AG08396 (cell line): ENCODE results near the gene ZNF423.

Experiments
- DNase-seq: peaks from one replicate; pipeline ENCODE4 v3.0.0; 2012; ENCODE audit warnings: low spot score, mixed read lengths

ZNF423 gene

DNA sequence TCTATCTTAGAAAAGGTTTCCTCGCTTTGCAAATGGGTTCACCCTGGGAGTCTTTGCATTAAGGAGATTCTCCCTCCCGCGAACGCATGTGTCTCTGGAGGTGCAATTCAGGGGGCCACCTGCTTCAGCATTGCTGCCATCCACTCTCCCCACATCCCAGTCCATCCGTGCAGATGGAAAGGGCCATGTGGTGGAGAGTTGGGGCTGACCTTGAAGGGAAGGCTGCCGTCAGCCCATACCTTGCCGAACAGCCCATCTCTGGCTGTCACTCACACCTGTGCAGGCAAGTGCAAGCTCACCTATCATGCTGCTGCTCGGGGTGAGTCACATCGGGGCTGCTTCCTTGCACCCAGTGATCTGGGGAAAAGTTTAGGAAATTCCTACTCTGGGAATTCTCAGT lies 106.1 kb downstream of the ZNF423 start:
- DNase-seq, result no peak

DNA sequence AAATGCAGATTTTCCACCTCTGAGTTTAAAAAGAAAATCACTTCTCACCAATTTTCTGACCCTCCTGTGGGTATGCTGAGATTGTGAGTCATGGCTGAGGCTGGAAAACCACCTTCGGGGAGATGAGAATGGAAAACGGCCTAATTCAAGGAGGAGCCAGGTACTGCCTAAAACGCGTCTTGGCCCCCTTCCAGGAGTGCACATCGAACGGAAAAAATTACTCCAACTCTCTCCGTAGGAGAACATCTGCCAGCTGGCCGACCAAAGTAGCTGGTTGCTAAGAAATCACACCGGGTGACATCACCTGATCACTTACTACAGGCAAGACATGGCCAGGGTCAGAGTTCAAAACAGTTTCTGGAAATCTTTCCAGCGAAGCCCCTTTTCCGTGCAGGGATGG lies 107.6 kb downstream of the ZNF423 start:
- no peak for DNase-seq

DNA sequence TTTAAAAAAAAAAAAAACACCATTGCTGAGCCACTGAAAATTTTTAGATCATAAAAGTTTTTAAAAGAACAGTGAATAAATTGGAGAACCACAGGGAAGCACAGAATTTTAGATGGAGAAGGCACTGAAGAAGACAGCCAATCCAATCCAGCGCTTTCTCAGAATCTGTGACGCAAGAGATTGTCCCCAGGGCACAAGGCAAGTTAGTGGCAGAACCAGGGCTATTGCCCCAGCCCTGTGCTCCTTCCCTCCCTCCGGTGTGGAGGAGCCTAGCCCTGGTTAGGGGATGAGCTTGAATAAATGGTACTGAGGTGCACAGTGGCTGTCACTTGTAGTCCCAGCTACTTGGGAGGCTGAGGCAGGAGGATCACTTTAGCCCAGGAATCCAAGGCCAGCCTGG lies 108.3 kb downstream of the ZNF423 start:
- DNase-seq, result no peak

DNA sequence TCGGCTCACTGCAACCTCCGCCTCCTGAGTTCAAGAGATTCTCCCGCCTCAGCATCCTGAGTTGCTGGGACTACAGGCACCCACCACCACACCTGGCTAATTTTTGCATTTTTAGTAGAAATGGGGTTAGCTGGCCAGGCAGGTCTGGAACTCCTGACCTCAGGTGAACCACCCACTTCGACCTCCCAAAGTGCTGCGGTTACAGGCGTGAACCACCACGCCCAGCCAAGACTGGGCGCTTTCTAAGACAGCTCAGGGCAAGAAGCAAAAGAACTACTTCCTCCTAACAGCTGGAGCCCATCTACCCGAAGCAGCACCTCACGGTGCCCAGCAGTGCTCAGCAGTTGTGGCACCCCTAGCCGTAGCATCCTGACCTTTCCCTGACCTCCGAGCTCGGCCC lies 109.4 kb downstream of the ZNF423 start:
- no peak for DNase-seq

DNA sequence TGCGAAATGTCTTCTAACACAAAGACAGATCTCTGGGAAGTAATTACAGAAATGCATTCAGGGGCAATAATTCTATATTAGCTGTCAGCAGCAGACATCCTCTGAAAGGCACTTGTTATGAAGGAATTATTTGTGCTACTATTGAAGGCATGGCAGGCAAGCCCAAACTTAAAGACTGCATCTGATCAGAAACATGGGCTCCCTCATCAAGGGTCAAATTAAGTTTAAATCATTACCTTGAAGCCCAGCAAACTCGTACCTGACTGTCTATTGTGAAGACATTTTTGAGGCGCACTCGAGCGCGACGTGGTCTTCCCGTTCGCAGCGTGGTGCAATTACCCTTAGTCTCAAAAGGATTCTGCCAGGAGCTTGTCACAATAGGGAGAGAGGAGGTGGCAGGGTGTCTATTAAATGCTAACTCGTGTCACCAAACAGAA lies 110.6 kb downstream of the ZNF423 start:
- no peak for DNase-seq

DNA sequence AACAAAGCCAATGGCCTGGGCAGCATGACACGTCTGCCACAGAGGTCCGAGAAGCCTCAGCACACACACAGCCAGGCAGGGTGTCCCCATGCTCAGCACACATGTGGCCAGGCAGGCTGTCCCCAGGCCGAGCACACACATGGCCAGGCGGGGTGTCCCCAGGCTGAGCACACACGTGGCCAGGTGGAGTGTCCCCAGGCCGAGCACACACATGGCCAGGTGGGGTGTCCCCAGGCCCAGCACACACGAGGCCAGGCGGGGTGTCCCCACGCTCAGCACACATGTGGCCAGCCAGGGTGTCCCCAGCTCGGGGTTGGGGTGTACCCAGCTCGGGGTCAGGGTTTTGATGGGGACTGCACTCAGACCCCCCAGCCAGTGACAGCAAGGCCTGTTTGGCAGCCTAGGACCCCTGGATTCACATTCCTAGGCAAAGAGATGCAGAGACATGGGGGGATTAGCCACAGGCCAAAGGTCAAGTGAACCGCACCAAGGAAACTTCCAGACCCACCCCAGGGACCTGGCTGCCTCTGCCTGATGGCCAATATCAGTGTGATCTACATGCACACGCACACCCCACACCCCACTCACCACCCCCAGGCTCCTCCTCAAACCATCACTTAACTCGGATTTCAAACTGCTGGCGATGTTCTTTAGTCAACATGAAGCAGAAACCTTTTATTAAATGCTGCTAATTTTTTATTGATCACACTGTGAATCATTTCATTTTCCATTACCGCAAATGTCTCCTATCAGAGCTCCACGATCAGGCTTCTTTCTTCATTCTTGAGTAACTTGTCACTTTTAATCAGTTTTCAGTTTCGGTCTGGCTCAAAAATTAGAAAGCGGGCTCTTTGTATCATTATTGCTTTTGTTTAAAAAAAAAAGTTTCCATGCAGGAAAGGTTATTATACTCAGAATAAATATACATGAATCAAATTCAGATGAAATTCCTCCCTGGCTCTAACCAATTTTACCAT lies 111.4 kb downstream of the ZNF423 start:
- DNase-seq, result no peak

DNA sequence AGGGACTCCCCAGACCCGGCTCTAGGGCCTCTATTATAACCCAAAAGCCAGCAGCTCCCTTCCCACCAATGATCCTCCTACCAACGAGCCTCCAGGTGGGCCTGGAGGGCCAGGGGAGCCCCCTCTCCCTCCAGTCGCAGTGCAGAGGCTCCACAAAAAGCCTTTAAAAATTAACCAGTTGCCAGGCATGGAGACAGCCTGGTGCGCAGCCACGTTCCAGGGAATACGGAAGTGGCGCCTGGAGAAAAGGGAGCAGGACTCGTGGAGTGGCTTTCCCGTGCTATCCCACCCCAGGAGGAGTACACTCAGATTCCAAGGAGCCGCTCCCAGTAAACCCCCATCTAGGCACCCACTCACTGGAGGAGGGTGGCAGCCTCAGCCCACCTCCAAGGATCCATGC lies 112.3 kb downstream of the ZNF423 start:
- DNase-seq, result no peak

DNA sequence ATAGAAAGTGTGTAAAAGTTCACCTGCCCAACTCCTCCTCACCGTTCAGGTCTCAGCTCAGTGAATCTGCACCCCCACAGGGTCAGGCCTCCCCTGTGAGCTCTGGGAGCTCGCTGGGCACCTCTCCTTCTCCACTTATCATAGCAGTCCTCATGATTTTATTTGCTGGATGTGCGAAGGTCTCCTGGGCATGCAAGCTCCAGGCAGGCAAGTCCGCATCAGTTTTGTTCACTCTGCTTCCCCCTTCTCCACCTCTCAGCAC lies 112.8 kb downstream of the ZNF423 start:
- DNase-seq, result no peak

DNA sequence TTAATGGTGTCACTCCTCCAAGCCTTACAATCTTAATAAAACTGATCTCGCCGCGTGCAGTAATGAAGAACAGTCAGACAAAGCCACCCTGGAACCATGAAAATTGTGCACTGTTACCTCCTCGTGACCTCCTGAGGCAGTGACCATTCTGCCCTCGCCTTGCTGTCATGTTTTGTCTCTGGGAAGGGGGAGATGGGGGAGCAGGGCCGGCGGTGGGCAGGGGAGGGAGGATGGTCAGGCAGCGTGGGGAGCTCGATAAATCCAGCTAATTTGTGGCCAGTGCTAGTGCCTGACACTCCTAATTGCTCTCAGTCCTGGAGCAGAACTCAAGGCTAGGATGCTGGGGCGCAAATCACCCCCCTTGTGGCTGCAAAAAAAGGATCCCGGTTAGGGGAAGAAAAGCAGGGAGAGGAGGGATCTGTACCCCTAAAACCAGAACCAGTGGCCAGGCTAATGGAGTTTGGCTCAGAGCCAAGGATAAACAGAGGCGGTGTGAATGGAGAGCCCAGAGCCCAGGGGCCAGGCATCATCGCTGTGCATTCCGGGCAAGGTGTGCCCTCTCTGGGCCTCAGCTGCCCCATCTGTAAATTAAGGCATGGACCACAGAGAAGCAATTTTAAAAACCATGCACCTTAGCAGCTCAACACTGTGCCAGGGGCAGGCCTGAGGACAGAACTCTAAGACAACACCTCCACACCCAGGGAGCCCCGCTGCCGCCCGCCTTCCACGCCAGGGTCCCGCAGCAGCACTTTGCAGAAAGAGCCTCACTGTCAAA lies 113.3 kb downstream of the ZNF423 start:
- DNase-seq, result no peak

DNA sequence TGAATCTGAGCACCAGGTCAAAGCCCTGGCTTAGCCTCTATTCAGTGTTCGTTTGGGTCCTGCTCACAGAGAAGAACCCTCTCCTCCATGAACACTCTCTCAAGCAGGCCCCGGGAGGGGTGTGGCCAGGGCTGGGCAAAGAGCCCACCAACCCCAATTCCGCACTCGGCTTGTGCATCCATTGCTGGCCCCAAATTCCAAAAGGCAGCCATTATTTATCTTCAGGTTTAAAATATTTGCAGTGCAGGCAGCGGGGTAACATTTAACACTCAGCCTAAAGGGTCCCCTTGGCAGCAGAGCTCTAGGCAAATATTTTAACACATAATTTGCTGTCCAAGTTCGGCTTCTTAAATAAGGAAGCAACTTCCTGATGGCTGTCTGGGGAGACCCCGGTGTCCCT lies 115.7 kb downstream of the ZNF423 start:
- DNase-seq, result no peak

DNA sequence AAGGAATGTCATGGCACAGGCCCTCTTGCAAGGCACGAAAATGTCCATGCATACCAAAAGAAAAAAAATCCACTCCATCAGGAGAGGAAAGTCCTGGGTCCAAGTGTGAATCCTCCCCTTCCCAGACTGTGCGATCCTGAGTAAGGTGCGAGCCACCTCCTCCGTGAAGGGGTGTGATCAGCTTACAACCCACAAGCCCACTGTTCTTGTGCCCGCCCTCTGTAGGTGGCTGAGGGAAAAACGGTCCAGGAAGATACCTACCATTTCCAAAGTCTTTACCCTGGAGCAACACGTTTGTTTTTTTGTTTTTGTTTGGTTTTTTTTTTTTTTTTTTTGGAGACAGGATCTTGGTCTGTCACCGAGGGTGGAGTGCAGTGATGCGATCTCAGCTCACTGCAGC lies 116.5 kb downstream of the ZNF423 start:
- DNase-seq, result no peak

DNA sequence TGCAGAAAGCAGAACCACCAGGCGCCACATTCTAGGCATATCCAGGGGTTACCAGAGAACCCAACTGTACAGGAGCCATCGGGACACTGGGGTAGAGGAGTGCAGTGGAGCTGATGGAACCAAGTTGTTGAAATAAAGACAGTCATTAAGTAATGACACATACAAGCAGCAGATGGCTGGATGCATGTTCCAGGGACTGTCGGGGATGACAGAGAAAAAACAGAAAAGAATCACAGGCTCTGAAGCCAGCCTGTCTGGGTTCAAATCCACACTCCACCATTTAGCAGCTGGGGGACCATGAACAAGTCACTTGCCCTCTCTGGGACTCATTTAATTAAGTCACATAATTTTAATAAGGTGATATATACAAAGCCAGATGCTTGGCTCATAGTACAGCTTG lies 117.1 kb downstream of the ZNF423 start:
- no peak for DNase-seq

DNA sequence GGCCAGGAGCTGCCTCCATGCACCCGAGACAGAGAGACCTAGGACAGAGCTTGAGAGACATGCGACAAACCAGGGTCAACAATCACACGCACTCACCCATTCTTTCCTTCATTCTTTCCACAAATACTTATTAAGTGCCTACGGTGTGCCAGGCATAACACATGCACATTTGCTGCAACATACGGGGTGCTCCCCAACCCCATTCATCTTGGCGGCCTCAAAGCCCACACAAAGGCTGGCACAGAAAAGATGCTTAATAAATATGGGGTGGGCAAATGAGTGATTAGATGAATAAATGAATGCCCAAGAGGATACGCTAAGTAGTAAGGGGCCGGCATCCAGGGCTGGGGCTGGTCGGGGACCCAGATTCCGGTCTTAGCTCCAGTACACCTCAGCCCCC lies 117.9 kb downstream of the ZNF423 start:
- no peak for DNase-seq

DNA sequence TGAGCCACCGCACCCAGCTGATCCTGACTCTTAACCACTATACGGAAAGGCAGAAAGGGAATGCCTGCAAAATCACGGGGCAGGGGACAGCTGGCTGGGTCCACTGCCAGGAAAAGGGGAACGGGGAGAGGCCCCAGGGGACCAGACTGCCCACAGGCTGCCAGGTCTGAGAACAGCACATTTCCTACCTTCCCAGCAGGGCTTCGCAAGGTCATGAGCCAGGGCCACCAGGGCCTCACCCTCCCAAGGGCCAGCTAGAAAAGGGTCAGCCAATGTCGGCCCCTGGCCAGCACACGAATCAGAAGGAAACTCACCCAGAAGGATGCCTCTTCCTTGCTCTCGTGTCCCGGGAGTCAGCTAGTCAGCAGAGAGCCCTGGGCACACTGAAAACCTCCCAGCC lies 118.4 kb downstream of the ZNF423 start:
- DNase-seq, result no peak

DNA sequence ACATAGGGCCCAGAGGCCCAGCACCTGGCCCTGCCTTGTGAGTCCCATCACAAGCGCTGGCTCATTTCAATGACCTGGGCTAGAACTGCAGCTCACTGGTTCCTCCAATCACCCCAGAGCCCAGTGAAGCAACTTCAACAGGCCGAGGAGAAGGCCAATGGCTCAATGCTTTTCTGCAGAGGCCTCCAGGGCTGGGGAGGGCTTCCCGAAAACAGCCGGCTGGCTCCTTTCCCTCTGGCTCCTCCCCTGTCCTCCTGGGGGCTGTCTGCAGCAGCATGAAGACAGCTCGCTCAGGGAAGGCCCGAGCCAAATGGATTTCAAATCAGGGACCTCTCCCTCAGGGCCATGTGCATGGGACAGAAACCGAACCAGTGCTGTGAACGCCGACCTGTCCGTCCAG lies 121.6 kb downstream of the ZNF423 start:
- DNase-seq, result no peak

DNA sequence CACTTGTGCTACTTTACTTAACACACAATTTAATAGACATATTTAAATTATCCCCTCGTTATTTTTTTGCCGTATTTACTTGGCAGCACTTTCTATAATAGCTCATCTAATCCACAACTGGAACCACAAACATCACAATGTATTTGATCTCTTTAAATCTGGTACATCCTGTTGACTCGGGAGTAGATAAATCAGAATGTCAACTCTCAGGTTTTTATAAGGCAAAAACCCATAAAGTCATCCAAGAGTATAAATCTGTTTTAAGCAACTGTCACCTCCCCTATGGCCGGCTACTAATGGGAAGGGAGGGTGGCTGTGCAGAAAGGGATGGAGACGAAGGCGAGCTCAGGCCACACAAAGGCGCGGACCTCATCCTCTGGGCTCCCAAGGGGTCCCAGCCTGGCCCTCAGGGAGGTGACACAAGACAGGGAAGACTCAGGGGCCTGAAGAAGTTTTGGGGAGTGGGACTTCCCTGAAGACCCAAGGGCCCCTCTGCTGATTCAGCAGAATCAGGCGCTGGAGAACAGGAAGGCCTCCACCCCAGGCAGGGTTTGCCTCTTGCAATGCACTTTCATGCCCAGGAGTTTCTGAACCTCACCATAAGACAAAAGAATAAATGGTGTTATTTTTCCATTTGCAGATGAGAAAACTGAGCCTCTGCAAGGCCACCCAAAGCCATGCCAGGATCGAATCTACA lies 122.5 kb downstream of the ZNF423 start:
- no peak for DNase-seq

DNA sequence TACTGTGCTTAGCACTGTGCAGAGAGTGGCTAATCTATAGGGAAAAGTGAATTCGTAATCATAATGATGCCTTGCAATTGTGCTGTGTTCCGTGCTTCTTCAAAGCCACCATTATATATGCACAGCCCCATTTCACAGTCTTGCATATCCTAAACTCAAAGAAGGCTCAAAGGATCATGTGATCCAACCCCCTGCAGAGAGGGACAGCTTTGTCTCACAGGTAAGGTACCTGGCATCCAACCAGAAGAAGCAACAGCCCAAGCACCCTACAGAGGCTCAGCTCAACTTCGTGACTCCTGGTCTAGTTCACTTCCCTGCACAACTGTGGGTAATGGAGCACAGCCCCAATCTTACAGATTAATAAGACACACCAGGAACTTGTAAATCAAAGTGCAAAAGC lies 124.0 kb downstream of the ZNF423 start:
- DNase-seq, result no peak

DNA sequence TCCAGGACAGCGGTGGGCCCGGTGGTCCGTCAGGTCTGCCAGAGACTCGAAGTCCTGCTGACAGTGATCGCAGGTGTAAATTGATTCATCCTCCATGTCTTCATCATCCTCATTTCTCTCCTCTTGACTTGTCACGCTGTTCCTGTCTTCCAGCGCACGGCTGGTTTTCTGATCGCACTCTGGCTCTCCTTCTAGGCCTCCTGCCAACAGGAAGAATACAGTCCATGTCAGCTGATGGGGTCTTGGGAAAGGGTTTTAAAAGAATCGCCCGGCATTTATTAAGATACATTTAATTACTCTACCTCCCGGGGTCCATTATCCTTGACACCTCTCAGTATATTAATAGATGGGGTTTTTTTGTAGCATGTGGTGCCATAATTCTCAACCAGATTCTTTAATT lies 125.1 kb downstream of the ZNF423 start:
- DNase-seq, result no peak

DNA sequence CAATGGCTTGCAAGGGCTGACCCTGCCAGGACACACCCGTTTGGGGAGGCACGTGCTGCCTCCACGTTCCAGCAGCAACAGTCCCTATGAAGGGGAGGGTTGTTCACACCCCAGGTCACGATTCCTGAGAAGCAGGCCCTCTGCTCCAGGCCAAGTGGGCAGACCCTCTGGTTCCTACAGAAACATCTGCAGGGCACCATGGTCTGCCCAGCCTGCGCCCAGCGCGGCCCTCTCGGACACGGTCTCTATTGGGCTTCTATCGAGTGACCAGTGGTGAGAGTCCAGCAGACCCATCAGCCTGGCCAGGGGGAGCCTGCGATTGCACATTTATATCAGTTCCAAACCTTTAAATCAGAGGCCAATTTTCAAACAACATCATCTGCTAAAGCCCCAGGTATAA lies 128.3 kb downstream of the ZNF423 start:
- DNase-seq, result no peak

DNA sequence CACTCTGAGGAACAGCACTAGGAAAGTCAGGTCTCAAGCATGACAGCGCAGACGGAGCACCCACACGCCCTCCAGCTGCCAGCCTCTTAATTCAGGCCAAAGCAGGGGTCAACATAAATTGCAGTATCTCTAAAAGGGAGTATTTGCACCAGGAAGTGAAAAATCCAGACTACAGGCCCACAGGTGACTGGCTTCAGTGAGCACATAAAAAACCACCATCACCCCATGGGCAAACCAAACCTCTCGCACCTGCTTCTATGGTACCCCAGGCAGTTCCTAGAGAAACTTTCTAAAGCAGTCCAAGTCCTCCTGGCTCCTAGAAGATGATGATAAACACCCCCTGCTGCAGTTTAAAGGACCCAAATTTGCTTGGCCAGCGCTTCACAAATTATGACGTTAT lies 129.8 kb downstream of the ZNF423 start:
- no peak for DNase-seq

DNA sequence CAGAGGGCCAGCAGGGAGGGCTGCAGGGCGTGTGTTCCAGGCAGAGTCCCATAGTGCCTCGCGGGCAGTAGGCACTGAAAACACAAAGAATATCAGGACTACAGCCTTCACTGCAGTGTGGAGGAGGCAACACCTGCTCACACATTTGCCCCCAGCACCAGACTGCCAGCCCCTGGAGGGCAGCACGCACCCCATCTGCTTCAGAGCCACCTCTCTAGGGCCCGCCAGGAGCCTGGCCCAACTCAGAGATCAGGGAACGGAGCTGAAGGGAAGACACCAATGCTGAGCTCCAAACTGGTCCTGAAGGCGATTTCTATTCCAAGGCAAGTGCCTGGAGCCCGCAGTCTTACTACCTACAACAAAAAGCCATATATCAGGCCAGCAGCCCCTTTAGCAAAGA lies 130.3 kb downstream of the ZNF423 start:
- DNase-seq, result no peak

DNA sequence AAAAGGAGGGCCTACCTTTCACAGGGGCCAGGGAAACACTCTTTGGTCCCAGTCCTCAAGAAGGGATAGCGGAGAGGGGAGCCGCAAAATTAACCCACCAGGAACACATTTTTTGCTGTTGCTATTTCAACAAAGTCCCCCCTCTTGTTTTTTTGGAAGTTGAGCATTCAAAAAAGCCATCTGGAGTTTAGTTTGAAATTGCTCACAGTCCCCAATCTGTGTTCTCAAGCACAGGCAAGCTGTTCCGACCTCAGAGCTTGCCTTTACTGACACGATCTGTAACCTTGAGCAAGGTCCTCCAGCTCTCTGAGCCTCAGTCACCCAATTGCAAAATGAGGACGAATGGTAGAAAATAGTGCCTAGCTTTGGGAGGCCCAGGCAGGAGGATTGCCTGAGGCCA lies 131.1 kb downstream of the ZNF423 start:
- DNase-seq, result no peak

DNA sequence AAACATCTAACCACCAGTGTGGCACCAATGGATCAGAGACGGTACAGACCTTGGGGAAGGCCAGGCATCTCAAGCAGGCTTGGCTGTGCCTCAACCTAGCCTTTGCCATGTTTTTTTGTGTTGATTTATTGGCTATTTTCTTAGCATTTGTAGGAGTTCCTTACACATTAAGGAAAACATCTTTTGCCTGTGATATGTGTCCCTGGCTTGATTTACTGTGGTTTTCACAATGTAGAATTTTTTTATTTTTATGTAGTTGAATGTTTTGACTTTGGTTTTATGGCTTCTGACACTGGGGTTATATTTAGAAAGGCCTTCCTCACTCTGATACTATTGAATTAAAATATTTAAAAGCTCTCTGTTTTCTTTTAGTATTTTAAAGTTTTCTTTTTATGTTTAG lies 132.6 kb downstream of the ZNF423 start:
- DNase-seq, result no peak
